HEK293 (cell line): ENCODE data around the gene DCLK1.
A peak's percentile ranks its signal among the peaks of the same experiment; 100 is the strongest.

Experiments
- CTCF ChIA-PET: fragments of 350-600 bp; formaldehyde crosslinking; extraction: SDS; loops from one replicate; lab custom pipeline; 2021; ENCODE audit warnings: antibody characterized with exemption; lab: Yijun Ruan, JAX
- POLR2A ChIA-PET: fragments of 300-600 bp; formaldehyde crosslinking; extraction: SDS; loops from one replicate; lab custom pipeline; 2020; ENCODE audit warnings: antibody characterized with exemption, inconsistent platforms; lab: Yijun Ruan, JAX
- H3K27ac ChIP-seq: fragments of 200-500 bp; sonication (Bioruptor generic); 2 replicates; pipeline ENCODE4 v1.5.1; 2014; ENCODE audit warnings: low read depth, low read length, control low read depth, inconsistent platforms; ENCODE audit errors: extremely low read depth
- H3K36me3 ChIP-seq, 2 experiments: fragments of 200-500 bp in 1 of 2; sonication (Bioruptor generic) in 1 of 2; 1 replicate in 1 of 2; 2 replicates in 1 of 2; pipeline ENCODE4 v1.5.1; 2014 to 2017; ENCODE audit warnings: inconsistent platforms in 2 of 2, low read length in 2 of 2; ENCODE audit not compliant: control insufficient read depth in 2 of 2, insufficient read depth in 1 of 2
- H3K4me1 ChIP-seq: fragments of 200-500 bp; sonication (Bioruptor generic); 2 replicates; pipeline ENCODE4 v1.5.1; 2014; ENCODE audit warnings: mild to moderate bottlenecking, low read length, inconsistent platforms; ENCODE audit not compliant: control insufficient read depth, insufficient read depth
- H3K4me3 ChIP-seq: 2 replicates; pipeline ENCODE4 v1.5.1; 2011; ENCODE audit warnings: low read depth, mild to moderate bottlenecking, control low read depth, low read length, moderate library complexity
- H3K9me3 ChIP-seq: fragments of 200-500 bp; sonication (Bioruptor generic); 2 replicates; pipeline ENCODE4 v1.5.1; 2014; ENCODE audit warnings: low read depth, low read length, inconsistent platforms; ENCODE audit not compliant: control insufficient read depth, insufficient read depth
- EGR2 ChIP-seq: fragments of 450-650 bp; formaldehyde crosslinking; IDR thresholded peaks from 2 replicates; pipeline ENCODE4 v1.5.1; 2016; ENCODE audit warnings: low read depth, missing biosample characterization, missing genetic modification characterization
- FEZF1 ChIP-seq: fragments of 450-650 bp; formaldehyde crosslinking; IDR thresholded peaks from 2 replicates; pipeline ENCODE4 v1.5.1; 2016; ENCODE audit warnings: missing biosample characterization, missing genetic modification characterization
- GLI2 ChIP-seq: fragments of 450-650 bp; formaldehyde crosslinking; IDR thresholded peaks from 2 replicates; pipeline ENCODE4; 2017; ENCODE audit warnings: missing biosample characterization, missing genetic modification characterization, low read depth, borderline replicate concordance
- SP2 ChIP-seq: fragments of 450-650 bp; formaldehyde crosslinking; IDR thresholded peaks from 2 replicates; pipeline ENCODE4 v1.5.1; 2016; ENCODE audit warnings: missing biosample characterization, missing genetic modification characterization
- SP7 ChIP-seq: fragments of 450-650 bp; formaldehyde crosslinking; IDR thresholded peaks from 2 replicates; pipeline ENCODE4 v1.5.1; 2016; ENCODE audit warnings: missing biosample characterization, missing genetic modification characterization
- ZFHX2 ChIP-seq: fragments of 450-650 bp; formaldehyde crosslinking; conservative IDR thresholded peaks from 2 replicates; pipeline ENCODE4 v1.5.1; 2016; ENCODE audit warnings: missing biosample characterization, missing genetic modification characterization
- ZIC2 ChIP-seq: fragments of 450-650 bp; formaldehyde crosslinking; IDR thresholded peaks from 2 replicates; pipeline ENCODE4 v1.5.1; 2016; ENCODE audit warnings: missing biosample characterization, missing genetic modification characterization
- ZNF133 ChIP-seq: fragments of 450-650 bp; formaldehyde crosslinking; IDR thresholded peaks from 2 replicates; pipeline ENCODE4 v1.5.1; 2016; ENCODE audit warnings: missing biosample characterization, missing genetic modification characterization
- ZNF175 ChIP-seq: fragments of 450-650 bp; formaldehyde crosslinking; IDR thresholded peaks from 2 replicates; pipeline ENCODE4 v1.5.1; 2016; ENCODE audit warnings: missing biosample characterization, missing genetic modification characterization
- ZNF501 ChIP-seq: fragments of 450-650 bp; formaldehyde crosslinking; IDR thresholded peaks from 2 replicates; pipeline ENCODE4 v1.5.1; 2016; ENCODE audit warnings: missing biosample characterization, missing genetic modification characterization
- ZNF544 ChIP-seq: fragments of 450-650 bp; formaldehyde crosslinking; IDR thresholded peaks from 2 replicates; pipeline ENCODE4 v1.5.0; 2017; ENCODE audit warnings: missing biosample characterization, missing genetic modification characterization
- ZNF558 ChIP-seq: fragments of 450-650 bp; formaldehyde crosslinking; IDR thresholded peaks from 2 replicates; pipeline ENCODE4 v1.5.1; 2016; ENCODE audit warnings: missing biosample characterization, missing genetic modification characterization
- ZNF610 ChIP-seq: fragments of 450-650 bp; formaldehyde crosslinking; IDR thresholded peaks from 2 replicates; pipeline ENCODE4 v1.5.1; 2016; ENCODE audit warnings: missing biosample characterization, missing genetic modification characterization, borderline replicate concordance
- ZNF658 ChIP-seq: fragments of 450-650 bp; formaldehyde crosslinking; IDR thresholded peaks from 2 replicates; pipeline ENCODE4; 2016; ENCODE audit warnings: missing biosample characterization, missing genetic modification characterization
- ZNF660 ChIP-seq: fragments of 450-650 bp; IDR thresholded peaks from 2 replicates; pipeline ENCODE4 v1.5.1; 2018; ENCODE audit warnings: missing biosample characterization, mild to moderate bottlenecking, missing genetic modification characterization
- TF ChIP-seq, protein P1 (sequence below): fragments of 450-650 bp; formaldehyde crosslinking; IDR thresholded peaks from 2 replicates; pipeline ENCODE4 v1.5.1; 2016; ENCODE audit warnings: missing biosample characterization, missing genetic modification characterization
- TF ChIP-seq, protein P2 (sequence below): fragments of 450-650 bp; formaldehyde crosslinking; IDR thresholded peaks from 2 replicates; pipeline ENCODE4 v1.5.1; 2017; ENCODE audit warnings: missing biosample characterization, missing genetic modification characterization
- TF ChIP-seq, protein P3 (sequence below): fragments of 450-650 bp; formaldehyde crosslinking; IDR thresholded peaks from 2 replicates; pipeline ENCODE4 v1.5.1; 2017; ENCODE audit warnings: missing biosample characterization, mild to moderate bottlenecking, missing genetic modification characterization, moderate library complexity
- TF ChIP-seq, protein P4 (sequence below): fragments of 450-650 bp; formaldehyde crosslinking; IDR thresholded peaks from 2 replicates; pipeline ENCODE4 v1.5.1; 2017; ENCODE audit warnings: missing biosample characterization, missing genetic modification characterization

DCLK1 gene

DNA sequence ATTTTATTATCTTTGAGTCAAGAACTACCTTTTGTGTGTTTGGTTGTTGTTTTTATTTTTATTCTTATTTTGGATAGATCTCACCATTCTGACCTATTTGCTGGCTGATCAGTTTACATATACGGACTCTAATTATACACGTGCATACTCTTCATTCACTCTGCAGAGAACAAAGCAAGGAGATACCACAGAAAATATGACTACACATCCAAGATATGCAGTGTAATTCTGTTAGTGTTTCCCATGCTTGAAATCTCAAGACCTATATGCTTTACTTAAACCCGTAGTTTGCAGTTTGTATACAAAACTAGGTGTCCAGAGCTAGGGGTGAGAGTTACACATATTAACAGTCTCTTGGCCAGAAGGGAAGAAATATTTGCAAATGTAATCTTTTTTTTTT, 205.5 kb downstream of the DCLK1 start (continued):
- TF ChIP-seq, protein P1, sequence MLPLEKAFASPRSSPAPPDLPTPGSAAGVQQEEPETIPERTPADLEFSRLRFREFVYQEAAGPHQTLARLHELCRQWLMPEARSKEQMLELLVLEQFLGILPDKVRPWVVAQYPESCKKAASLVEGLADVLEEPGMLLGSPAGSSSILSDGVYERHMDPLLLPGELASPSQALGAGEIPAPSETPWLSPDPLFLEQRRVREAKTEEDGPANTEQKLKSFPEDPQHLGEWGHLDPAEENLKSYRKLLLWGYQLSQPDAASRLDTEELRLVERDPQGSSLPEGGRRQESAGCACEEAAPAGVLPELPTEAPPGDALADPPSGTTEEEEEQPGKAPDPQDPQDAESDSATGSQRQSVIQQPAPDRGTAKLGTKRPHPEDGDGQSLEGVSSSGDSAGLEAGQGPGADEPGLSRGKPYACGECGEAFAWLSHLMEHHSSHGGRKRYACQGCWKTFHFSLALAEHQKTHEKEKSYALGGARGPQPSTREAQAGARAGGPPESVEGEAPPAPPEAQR = no peak
- TF ChIP-seq, protein P2, sequence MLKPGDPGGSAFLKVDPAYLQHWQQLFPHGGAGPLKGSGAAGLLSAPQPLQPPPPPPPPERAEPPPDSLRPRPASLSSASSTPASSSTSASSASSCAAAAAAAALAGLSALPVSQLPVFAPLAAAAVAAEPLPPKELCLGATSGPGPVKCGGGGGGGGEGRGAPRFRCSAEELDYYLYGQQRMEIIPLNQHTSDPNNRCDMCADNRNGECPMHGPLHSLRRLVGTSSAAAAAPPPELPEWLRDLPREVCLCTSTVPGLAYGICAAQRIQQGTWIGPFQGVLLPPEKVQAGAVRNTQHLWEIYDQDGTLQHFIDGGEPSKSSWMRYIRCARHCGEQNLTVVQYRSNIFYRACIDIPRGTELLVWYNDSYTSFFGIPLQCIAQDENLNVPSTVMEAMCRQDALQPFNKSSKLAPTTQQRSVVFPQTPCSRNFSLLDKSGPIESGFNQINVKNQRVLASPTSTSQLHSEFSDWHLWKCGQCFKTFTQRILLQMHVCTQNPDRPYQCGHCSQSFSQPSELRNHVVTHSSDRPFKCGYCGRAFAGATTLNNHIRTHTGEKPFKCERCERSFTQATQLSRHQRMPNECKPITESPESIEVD (tag by site-specific recombination) = no peak
- TF ChIP-seq ZNF544 (tag by site-specific recombination) = no peak
- TF ChIP-seq, protein P3, sequence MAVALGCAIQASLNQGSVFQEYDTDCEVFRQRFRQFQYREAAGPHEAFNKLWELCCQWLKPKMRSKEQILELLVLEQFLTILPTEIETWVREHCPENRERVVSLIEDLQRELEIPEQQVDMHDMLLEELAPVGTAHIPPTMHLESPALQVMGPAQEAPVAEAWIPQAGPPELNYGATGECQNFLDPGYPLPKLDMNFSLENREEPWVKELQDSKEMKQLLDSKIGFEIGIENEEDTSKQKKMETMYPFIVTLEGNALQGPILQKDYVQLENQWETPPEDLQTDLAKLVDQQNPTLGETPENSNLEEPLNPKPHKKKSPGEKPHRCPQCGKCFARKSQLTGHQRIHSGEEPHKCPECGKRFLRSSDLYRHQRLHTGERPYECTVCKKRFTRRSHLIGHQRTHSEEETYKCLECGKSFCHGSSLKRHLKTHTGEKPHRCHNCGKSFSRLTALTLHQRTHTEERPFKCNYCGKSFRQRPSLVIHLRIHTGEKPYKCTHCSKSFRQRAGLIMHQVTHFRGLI (tag by site-specific recombination) = no peak
- no peak for TF ChIP-seq ZNF501 (tag by site-specific recombination)
- TF ChIP-seq GLI2 (tag by site-specific recombination) = no peak
- no peak for TF ChIP-seq ZNF658 (tag by site-specific recombination)

DNA sequence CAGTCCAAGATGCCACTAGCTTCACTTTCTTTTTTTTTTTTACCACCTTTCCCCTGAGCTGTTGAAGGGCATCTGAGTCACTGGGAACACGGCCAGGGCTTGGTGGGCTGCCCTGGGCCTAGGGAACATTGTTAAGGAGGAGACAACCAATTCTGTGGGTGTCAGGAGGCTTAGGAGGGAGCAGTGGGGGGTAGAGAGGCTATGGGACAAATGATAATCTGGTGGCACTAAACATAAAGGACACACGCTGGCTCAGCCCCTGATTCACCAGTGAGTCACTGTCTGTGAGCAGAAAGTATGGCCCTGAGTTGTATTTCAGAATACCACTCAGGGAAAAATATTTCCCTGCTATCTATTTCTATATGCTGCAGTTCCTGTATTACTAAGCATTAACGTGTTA, 207.8 kb downstream of the DCLK1 start:
- Histone ChIP-seq H3K27ac (no peak overlapping the region), H3K36me3 (no peaks in the 10 kb centered on the region), H3K4me1 (no peaks in the 10 kb centered on the region), H3K4me3 (no peak overlapping the region), H3K9me3 (no peaks in the 10 kb centered on the region)
- peak; percentile 74 for TF ChIP-seq ZNF660 (tag by site-specific recombination)
- TF ChIP-seq SP7 (tag by site-specific recombination) = peak; percentile 51
- no peak for TF ChIP-seq ZNF558 (tag by site-specific recombination)
- TF ChIP-seq EGR2 (tag by site-specific recombination) = peak; percentile 54; the same call in 1 of the 2 replicates
- peak; percentile 72 for TF ChIP-seq ZFHX2
- TF ChIP-seq SP2 (tag by site-specific recombination) = no peak
- TF ChIP-seq ZNF133 = no peak
- peak; percentile 65 for TF ChIP-seq ZIC2 (tag by site-specific recombination)
- TF ChIP-seq, protein P4, sequence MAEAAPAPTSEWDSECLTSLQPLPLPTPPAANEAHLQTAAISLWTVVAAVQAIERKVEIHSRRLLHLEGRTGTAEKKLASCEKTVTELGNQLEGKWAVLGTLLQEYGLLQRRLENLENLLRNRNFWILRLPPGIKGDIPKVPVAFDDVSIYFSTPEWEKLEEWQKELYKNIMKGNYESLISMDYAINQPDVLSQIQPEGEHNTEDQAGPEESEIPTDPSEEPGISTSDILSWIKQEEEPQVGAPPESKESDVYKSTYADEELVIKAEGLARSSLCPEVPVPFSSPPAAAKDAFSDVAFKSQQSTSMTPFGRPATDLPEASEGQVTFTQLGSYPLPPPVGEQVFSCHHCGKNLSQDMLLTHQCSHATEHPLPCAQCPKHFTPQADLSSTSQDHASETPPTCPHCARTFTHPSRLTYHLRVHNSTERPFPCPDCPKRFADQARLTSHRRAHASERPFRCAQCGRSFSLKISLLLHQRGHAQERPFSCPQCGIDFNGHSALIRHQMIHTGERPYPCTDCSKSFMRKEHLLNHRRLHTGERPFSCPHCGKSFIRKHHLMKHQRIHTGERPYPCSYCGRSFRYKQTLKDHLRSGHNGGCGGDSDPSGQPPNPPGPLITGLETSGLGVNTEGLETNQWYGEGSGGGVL (tag by site-specific recombination) = peak; percentile 69
- no peak for TF ChIP-seq ZNF175
- no peak for TF ChIP-seq ZNF658 (tag by site-specific recombination)
- TF ChIP-seq FEZF1 (tag by site-specific recombination) = no peak
- ChIA-PET CTCF (no interaction called here), POLR2A (no interaction called here)

DNA sequence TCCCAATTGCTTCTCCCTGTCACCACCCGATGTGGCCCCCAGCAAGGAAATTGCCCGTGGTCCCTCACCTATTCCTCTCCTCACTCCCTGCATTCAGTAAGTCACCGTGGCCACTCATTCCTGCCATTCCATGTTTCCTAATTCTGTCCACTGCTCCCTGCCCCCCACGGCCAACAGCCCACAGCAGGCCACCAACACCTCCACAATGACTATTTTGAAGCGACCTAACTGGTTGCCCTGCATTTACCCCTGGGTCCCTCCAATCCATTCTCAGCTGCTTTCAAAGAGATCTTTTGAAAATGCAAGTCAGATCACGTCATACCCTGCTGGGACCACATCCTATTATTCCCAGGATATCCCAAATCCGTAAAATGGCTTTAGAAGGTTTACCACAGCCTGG, 210.4 kb downstream of the DCLK1 start:
- no peaks in the 10 kb centered on the region for H3K36me3 ChIP-seq
- POLR2A ChIA-PET = no interaction called here
- no peak overlapping the region for H3K27ac ChIP-seq
- CTCF ChIA-PET = no interaction called here
- H3K4me3 ChIP-seq = no peak overlapping the region
- no peaks in the 10 kb centered on the region for H3K9me3 ChIP-seq
- H3K4me1 ChIP-seq = no peaks in the 10 kb centered on the region
- TF ChIP-seq ZNF610 (tag by site-specific recombination) = no peak
